Left kidney (tissue), 2 donors: Measurements from ENCODE around the gene TBC1D1. TPM values are rescaled to one million over a fixed set of nuclear protein-coding genes. Genes with fewer than 3 reads are reported as not detected.

Experiments
- DNase-seq: peaks from one replicate; pipeline ENCODE4 v3.0.0-alpha.2; 2013
- polyA plus RNA-seq: library from polyadenylated mRNA; unstranded; fragments of 120-200 nt; gene quantifications from one replicate; pipeline ENCODE4 v1.2.1, GENCODE V29; 2013; ENCODE audit not compliant: insufficient read length

The TBC1D1 gene
- polyA plus RNA-seq, 1 donor, result 197 TPM

DNA sequence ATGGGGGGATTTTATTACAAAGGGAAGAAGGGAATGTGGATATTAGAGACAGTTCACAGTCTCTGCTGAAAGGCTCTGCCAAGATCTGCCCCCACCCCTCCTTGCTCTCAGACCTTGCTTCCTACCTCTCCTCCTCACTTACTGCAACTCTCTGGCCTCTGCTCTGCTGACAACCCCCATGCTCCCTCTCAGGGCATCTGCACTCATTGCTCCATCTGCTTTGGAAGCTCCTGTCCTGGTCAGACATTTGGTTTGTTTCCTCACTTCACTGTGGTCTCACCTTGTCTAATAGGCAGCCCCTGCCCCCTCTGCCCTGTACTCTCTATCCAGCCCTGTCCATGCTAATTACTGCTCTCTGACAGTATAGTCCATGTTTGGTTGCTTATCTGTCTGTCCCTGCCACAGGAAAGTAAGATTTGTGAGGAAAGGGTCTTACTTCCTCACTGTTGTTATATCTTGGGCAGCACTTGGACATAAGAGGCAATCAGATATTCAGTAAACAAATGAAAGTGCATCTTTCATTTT lies 258.6 kb downstream of the TBC1D1 start:
- no peak for DNase-seq

DNA sequence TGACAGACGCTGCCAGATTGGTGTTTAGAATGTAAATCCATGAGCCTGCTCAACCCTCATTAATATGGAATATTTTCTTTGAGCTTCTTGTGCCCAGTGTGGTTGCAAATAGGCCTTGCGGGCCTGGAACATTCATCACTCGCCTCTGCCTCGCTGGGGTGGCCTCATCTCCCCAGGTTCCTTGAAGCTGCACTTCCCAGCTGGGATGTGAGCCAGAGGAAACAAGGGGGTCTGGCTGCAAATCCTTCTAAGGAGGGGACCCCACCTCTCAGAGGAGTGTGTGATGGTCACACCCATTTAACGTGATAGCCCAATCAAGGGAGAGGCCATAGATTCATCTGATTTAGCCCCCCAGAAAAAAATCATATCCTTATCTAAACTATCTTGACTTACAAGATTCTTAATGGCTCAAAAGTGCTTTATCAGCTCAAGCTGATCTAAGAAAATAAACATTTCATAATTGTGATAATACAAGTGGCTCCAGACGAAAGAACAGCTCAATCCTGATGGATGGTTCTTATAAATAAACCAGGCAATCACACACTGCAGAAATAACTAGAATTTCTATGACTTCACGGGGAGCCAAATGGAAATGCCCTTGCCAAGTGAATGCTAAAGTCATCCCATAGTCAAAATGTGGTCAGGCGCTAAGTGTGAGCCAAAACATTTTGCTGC lies 259.2 kb downstream of the TBC1D1 start:
- DNase-seq, result no peak

DNA sequence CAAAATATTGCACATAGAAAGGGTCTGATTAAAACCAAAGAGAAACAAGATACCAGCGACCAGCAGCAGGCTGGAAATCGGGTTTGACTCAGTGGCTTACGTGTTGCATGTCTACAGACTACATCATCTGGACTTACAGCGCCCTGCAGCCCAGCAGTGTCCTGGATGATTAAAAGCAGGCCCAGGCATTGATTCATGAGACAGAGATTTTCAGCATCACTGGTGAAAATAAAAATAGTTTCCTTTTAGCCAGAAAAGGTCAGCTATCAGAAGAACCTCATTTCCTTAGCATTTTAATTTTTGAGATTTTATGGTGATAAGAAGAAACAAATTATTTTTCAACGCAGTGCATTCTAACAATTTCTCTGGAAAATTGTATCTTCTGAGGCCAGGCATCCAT lies 259.9 kb downstream of the TBC1D1 start:
- no peak for DNase-seq

DNA sequence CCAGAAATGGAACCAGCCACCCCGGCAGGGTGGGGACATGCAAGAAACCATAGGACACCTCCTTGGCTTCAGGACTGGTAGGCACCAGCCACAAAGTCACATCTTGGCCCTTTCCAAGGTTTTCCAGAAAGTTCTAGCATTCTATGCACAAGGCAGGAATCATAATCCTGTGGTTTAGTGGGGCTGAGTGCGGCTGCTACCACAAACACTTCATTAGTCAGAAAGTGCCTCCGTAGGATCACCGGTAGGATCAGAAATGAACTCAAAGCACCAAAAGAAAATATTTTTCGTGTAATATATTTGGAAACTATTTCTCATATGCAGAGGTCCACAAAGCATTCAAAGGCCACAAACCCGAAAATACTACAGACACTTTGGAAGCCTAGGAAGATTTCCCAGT lies 261.0 kb downstream of the TBC1D1 start:
- DNase-seq, result no peak

DNA sequence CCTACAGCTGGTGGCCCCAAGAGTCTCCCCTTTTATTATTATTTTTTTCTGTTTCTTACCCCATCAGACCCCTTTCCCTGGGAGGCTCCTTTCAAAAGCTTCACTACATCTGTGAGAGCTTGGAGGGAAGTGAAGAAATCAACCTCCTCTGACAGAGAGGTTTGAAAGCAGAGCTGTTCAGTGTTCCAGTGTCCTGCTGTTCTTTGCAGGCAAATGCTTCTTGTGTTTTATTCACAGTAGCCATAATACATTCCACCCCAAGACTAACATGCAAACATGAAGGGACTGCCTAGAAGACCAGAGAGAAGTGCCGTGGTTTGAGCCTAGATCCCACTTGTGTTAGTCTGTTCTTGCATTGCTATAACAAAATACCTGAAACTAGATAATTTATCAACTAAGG lies 261.4 kb downstream of the TBC1D1 start:
- DNase-seq, result no peak

DNA sequence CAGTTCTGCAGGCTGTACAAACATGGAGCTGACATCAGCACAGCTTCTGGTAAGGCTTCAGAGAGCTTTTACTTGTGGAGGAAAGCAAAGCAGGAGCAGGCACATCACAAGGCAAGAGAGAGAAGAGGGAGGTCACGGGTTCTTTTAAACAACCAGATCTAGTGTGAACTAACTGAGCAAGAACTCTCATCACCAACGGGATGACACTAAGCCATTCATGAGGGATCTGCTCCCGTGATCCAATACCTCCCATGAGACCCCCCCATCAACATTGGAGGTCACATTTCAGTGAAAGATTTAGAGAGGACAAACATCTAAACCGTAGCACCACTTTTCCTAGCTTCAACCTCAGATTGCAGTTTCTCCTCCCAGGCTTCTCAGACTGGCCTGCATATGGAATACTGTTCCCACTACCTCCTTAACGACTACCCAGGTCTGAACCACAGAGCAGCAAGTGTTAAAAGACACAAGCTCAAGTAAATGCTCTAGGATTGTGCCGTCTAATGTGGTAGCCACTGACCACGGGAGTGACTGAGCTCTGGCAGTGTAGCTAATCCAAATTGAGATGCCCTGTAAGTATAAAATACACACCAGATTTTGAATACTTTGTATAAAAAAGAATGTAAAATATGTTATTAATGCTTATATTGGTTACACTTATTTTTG lies 262.0 kb downstream of the TBC1D1 start:
- DNase-seq, result no peak

DNA sequence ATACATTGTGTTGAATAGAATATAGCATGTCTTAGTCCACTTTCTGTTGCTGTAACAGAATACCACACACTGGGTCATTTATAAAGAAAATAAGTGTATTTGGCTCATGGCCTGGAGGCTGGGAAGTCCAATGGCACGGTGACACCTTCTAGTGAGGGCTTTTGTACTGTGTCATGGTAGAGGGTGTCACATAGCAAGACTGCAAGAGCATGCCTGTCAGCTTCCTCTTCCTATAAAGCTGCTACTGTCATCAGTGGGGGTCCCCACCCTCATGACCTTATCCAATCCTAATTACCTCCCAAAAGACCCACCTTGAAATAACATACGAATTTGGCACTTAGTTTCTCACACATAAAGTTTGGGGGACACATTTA lies 262.5 kb downstream of the TBC1D1 start:
- no peak for DNase-seq

DNA sequence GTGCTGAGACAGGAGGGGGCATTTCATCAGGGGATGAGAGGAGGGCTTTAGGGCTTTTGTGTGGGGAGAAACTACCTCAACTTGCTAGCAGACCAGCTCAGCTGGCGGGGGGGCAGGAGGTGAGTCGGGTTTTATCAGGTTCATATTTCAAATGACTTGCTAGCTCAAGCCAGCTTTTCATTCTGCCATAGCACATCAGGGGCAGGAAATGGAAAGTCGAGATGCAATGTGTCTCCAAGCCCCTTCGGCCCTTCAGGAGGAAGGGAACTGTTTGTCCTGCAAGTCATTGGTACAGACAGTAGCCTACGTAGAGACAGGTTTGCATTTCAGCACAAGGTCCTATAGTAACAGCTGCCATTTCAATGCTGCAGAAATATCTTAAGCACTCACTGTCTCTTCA lies 263.4 kb downstream of the TBC1D1 start:
- DNase-seq, result no peak

DNA sequence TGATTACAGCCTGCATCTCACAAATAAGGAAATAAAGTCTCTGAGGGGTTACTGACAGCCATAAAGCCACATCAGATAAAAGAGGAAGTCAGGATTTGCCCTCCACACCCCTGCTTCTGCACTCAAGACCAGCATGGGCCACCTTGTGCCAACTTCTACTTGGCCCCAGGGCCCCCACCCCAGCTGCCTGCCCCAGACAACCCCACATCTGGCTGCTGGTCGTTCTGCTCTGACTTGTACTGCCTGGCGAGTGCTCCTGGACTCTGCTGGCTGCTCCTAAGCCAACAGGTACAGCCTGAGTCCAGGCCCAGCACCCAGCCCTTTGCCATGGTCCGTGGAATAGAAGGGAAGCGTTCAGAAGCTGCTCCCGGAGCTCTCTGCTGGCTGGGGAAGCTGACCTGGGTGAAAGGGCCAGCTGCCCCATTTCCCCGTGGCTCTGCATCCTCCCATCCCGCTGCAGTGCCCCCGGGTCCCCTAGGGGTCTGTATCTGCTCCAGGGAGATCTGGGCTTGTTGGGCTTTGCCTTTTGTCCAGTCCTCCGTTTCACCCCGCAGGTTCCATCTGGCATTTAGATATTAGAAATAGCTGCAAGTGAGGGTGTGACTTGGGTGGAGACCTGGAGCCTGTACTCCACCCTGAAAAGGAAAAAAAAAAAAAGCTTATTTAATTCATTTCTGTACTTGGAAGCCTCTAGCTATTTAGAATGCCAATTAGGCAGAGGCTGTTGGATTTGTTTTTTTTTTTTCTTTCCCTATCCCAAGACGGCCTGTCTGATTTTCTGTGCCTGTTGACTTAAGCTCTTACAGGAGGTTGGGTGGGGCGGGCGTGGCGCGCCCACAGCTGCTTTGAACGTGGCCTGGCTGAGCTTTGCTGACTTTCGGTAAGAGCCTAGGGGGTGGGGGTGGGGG lies 264.1 kb downstream of the TBC1D1 start:
- DNase-seq, result no peak

DNA sequence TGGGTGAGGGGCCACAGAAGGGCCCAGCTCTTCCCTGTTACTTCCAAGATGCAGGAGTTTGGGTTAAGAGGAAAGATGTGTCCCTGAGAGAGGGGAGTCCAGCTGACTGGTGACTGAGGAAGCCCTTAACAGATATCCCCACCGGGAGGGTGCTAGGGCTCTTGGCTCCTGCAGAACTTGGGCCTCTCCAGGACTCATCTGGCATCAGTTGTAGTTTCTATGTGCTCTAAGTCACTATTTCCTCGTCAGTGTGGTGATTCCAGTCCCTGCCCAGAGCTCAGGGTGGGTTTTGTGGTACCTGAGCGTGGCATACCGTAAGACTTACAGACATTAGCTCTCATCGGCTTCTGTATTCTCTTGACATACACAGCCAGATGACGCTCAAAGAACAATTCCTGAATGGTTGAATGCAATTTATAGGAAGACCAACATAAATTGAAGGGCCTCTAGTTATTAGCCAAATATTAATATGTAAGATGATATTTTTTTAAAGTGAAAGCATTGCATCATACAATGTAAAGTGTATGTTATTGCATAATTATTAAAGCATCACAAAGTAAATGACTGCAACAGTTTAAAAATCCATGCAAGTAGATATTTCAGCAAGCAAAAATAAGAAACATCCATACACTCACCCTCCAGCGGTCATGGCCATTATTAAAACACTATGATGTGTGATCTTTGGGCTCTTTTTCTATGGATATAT lies 264.9 kb downstream of the TBC1D1 start:
- no peak for DNase-seq

DNA sequence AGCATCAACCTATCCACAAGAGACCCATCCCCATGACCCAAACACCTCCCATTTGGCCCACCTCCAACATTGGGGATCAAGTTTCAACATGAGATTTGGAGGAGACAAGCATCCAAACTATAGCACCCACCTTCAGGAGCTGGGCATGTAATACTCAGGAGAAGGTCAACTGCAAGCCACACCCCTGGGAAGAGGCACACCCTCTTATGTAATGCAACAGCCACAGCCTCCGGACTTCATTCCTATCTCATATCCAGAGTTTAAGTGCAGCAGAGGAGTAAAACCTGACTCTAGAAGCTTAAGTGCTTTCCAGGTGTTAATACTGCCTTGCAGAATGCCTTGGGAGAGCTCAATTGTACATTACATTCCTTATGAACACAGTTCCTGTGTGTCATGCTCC lies 266.7 kb downstream of the TBC1D1 start:
- DNase-seq, result no peak

DNA sequence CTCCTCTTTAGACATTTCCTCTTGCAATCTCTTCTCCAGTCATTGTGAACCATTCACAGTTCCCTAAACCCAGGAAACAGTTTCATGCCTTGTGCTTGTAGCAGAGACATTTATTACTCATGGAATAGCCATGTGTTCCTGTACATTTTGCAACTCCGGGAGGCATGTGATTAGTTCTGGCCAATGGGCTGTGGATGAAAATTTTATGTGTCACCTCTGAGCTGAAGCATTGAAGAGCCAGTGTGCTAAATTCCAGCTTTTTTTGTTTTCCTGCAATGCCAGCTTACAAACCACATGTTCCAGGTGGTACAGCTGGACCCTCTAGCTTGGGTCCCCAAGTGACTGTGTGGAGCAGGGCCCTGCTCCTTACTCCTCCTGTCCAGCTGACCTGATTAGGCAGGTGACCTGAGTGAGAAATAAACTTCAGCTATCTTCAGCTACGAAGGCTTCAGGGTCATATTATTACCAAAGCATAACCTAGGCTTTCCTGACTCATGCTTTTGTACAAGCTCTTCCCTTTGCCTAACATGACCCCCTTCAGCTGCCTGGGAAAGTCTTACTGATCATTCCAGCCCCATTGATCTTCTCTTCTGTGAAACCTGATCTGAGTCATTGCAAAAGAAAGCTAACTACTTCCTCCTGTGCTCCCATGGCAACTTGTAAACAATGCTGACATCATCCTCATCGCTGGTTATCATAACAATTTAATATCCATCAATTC lies 269.8 kb downstream of the TBC1D1 start:
- no peak for DNase-seq

DNA sequence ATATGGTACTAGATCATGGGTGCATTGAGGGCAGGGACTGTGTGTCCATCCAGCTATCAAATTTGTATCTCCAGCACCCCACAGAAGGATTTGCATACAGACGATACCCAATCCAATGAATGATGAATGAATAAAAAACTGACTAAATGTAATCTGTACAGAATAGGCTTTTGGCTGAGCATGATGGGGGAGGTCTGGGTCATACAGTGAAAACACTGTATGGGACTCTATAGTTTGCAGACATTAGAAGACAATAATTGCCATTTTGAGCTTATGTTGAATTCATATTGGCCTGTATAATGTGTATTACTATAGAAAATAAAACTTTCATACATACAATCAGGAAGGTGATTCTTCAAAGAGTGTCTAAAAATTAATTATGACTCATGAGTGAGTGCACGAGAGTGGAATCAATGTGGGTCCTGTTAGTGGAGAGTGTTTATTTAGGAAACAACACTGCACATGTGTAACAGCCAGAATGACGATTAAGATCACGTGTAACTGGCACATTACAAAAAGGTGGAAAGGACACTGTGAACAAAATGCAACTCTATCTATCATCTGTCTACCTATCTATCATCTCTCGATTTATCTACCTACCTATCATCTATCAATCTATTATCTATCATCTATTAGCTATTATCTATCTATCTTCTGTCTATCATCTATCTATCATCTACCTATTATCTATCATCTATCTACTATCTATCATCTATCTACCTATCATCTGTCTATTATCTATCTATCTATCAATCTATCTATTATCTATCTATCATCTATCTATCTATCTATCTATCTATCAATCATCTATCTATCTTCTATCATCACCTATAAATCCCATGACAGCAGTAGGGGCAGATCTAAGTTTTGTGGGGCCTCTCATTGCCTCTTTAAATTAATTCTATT lies 270.6 kb downstream of the TBC1D1 start:
- DNase-seq, result no peak

DNA sequence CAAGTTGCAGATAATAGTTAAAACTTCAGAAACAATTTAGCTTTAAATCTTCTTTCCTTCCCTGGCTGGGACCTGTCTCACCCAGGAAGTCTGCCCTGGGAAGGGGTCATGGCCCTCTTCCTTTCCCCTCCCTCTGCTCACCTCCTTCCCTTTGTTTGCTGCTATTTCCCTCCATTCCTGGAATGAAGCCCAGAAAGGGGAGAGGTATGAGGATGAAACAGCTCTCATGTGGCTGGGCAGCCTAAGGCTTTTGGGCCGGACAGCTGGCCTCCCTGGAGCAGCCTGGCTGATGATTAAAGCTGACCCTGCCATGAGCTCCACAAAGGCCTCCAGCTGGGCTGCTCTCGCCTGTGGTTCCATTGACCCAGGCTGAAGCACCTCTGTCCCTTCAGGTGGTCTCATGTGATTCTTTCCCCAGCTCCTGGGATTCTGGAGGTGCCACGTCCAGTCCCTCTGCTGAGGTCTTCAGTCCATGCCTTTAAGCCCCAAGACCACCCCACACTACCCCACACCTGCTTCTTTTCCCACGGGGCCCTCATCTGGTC lies 271.4 kb downstream of the TBC1D1 start:
- no peak for DNase-seq

DNA sequence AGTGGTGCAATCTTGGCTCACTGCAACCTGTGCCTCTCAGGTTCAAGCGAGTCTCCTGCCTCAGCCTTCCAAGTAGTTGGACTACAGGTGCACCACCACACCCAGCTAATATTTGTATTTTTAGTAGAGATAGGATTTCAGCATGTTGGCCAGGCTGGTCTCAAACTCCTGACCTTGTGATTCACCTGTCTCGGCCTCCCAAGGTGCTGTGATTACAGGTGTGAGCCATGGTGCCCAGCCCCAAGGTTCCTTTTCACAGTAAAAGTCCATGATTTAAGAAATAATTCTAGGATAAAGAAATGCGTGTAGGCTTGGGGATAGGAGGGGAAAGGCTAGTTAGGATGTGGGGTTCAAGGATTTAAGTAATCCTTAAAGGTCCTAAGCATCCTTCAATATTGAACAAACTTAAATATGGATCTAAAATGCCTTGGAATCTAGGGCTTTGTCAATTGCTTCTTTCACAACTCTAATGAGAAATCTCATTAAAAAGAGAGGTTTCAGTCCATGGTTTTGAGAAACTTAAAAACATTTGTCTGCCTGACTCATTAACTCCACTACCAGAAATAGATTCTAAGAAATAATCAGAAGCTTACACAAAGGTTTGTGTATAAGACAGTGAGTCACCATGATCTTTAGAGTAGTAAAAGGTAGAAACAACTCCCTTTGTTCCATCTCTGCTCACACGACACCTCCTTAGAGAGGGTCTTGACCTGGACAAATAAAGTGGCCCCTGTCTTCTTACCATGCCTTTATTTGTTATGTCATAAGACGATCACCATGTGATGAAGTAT lies 272.5 kb downstream of the TBC1D1 start:
- DNase-seq, result no peak

DNA sequence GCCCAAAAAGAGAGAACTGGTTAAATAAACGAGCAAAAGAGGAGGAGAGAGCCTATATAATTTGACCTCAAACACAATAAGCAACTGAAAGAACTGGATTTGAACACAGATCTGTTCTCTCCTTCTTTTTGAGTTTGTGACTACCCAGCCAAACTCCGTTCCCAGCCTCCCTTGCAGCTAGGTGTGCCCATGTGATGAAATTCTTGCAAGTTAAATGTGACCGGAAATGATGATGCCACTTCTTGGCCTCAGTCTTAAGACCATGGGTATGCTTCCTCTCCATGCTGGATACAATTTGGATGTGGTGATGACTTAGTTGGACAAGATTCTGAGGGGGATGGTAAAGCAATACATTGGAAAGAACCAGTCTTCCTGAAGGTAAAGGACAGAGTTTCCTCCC lies 273.5 kb downstream of the TBC1D1 start:
- DNase-seq, result no peak

DNA sequence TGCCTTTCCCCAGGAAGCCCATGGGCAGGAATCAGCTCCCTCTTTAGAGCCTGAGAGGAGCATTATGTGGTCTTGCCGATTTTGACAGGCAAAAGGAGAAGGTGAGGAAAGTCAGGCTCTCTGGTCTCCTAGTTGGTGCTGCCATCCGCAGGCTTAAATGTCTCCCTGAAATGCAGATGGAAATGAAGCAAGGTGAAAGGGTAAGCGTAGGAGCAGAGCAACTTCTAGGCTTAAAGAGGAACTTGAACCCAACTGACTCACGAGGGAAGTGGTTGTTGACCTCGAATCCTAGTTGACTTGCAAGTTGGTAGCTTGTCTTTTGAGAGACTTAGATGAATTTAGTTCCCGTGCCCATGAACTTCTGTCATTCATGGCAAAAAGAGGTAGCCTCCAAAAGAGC lies 275.2 kb downstream of the TBC1D1 start:
- DNase-seq, result no peak

DNA sequence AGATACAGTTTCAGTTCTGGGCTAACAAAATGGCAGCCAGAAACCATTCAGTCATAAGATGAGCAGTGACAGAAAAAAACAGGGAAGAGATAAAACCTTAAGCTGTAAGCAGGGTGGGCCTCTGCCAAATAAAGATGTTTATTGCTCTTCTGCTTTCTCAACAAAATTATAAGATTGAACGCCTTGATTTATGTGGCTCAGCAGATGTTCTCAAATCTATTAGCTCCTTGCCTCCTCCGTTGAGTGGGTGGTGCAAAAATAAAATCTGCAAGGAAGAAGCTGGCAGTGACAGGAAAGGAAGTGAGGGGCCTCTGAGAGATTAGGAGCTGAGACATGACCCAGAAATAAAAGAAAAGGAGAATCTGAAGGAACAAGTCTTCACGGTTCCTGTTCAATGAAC lies 275.9 kb downstream of the TBC1D1 start:
- no peak for DNase-seq

DNA sequence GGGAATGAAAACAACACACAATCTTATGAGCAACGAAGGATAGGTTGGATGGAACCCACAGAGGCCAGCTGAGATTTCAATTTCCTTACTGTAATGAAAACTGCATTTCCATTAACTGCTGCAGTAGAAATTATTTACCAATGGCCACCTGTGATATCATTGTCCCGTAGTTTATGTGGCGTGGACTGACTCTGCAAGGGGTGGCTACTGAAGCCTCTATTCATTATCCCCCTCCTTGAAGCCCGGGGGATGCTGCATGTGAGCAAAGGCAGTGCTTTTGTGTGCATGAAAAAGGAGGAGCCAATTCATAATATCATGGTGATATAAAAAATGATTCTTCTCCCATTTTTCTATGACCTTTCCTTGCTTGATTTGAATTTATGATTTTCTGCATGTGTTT lies 277.1 kb downstream of the TBC1D1 start:
- DNase-seq, result no peak
